Measurements from ENCODE around the gene INTS4.
"Not testable (repeated sequence)": the region's sequence is repeated elsewhere in the genome, so short reads cannot be mapped to it uniquely, and the experiment has no call there.

INTS4 gene

GRCh38 chr11:77959434-77959833, 35.0 kb downstream of the INTS4 start:
- Histone ChIP-seq H3K9me3 (ENCODE audit: control insufficient read depth, insufficient read depth, low read depth, low read length) (no peaks in the 10 kb centered on the region), H3K27ac (ENCODE audit: extremely low read depth, low read depth, low read length) (no peak overlapping the region), H3K4me1 (ENCODE audit: control insufficient read depth, insufficient read depth, low read length) (no peaks in the 10 kb centered on the region), H3K36me3 (ENCODE audit: control insufficient read depth in 2 of 2, insufficient read depth in 1 of 2, low read length in 2 of 2) (peaks cover 0 to 31% of the 10 kb centered on the region in 2 experiments; a peak in 1 of 3 replicates), H3K4me3 (ENCODE audit: low read depth, low read length) (no peak overlapping the region)
- TF ChIP-seq ZNF140 (tag by site-specific recombination; IDR thresholded peaks at IDR 0.05) (no peak), ZNF664 (tag by site-specific recombination; IDR thresholded peaks at IDR 0.05) (no peak), ZSCAN5A (tag by site-specific recombination; IDR thresholded peaks at IDR 0.05) (no peak), IKZF3 (tag by site-specific recombination; IDR thresholded peaks at IDR 0.05) (no peak), MEIS1 (CRISPR knock-in tag; IDR thresholded peaks at IDR 0.05; ENCODE audit: borderline replicate concordance) (no peak), ZFP69B (tag by site-specific recombination; IDR thresholded peaks at IDR 0.05) (no peak), ZNF175 (tag by site-specific recombination; IDR thresholded peaks at IDR 0.05) (no peak), ZSCAN23 (tag by site-specific recombination; IDR thresholded peaks at IDR 0.05) (no peak), HOXD13 (CRISPR knock-in tag; IDR thresholded peaks at IDR 0.05; ENCODE audit: borderline replicate concordance) (no peak), MYNN (tag by site-specific recombination; IDR thresholded peaks at IDR 0.05; ENCODE audit: borderline replicate concordance) (no peak), WT1 (tag by site-specific recombination; IDR thresholded peaks at IDR 0.05) (no peak), GLIS2 (tag by site-specific recombination; IDR thresholded peaks at IDR 0.05) (no peak), ZNF426 (tag by site-specific recombination; IDR thresholded peaks at IDR 0.05) (no peak)
- ChIA-PET CTCF (no interaction called here), POLR2A (no interaction called here)

- H3K4me1 ChIP-seq (ENCODE audit: control insufficient read depth, insufficient read depth, low read length); H3K9me3 ChIP-seq (ENCODE audit: control insufficient read depth, insufficient read depth, low read depth, low read length); POLR2A ChIA-PET; H3K27ac ChIP-seq (ENCODE audit: extremely low read depth, low read depth, low read length); H3K4me3 ChIP-seq (ENCODE audit: low read depth, low read length): not testable (repeated sequence)
- CTCF ChIA-PET, result interaction anchor here (0.6 kb wide), 1 partner anchor 17 kb away, joined by 4 read pairs; no protein-coding TSS in a partner anchor
- H3K36me3 ChIP-seq (ENCODE audit: control insufficient read depth in 2 of 2, insufficient read depth in 1 of 2, low read length in 2 of 2), result peaks cover 0 to 33% of the 10 kb centered on the region in 2 experiments; a peak in 1 of 3 replicates
Measured at GRCh38 chr11:77958583-77959177, 35.8 kb downstream of the INTS4 start.

- H3K27ac ChIP-seq (ENCODE audit: extremely low read depth, low read depth, low read length); H3K36me3 ChIP-seq (ENCODE audit: control insufficient read depth in 2 of 2, insufficient read depth in 1 of 2, low read length in 2 of 2); H3K4me1 ChIP-seq (ENCODE audit: control insufficient read depth, insufficient read depth, low read length); CTCF ChIA-PET; H3K9me3 ChIP-seq (ENCODE audit: control insufficient read depth, insufficient read depth, low read depth, low read length); POLR2A ChIA-PET; H3K4me3 ChIP-seq (ENCODE audit: low read depth, low read length): not testable (repeated sequence)
Measured at GRCh38 chr11:77943296-77943695, 51.2 kb downstream of the INTS4 start.

- H3K9me3 ChIP-seq (ENCODE audit: control insufficient read depth, insufficient read depth, low read depth, low read length); CTCF ChIA-PET; POLR2A ChIA-PET; H3K4me3 ChIP-seq (ENCODE audit: low read depth, low read length); H3K27ac ChIP-seq (ENCODE audit: extremely low read depth, low read depth, low read length); H3K4me1 ChIP-seq (ENCODE audit: control insufficient read depth, insufficient read depth, low read length); H3K36me3 ChIP-seq (ENCODE audit: control insufficient read depth in 2 of 2, insufficient read depth in 1 of 2, low read length in 2 of 2): not testable (repeated sequence)
Measured at GRCh38 chr11:77942465-77942864, 52.0 kb downstream of the INTS4 start.

- H3K9me3 ChIP-seq (ENCODE audit: control insufficient read depth, insufficient read depth, low read depth, low read length); CTCF ChIA-PET; H3K4me3 ChIP-seq (ENCODE audit: low read depth, low read length); H3K27ac ChIP-seq (ENCODE audit: extremely low read depth, low read depth, low read length); H3K36me3 ChIP-seq (ENCODE audit: control insufficient read depth in 2 of 2, insufficient read depth in 1 of 2, low read length in 2 of 2); POLR2A ChIA-PET; H3K4me1 ChIP-seq (ENCODE audit: control insufficient read depth, insufficient read depth, low read length): not testable (repeated sequence)
Measured at GRCh38 chr11:77933596-77933995, 60.9 kb downstream of the INTS4 start.
